Measurements from ENCODE around the gene ANXA4.
"Not testable (repeated sequence)": the region's sequence is repeated elsewhere in the genome, so short reads cannot be mapped to it uniquely, and the experiment has no call there.

Gene ANXA4

GRCh38 chr2:69741575-69742321 is at the start of gene ANXA4:
TSS of gene ANXA4 (plus strand) at chr2:69742134. CDS start at chr2:69781566, 39,432 bp downstream.
- no peak for DNase-seq (ENCODE audit: low read depth, low spot score)

- DNase-seq (ENCODE audit: low read depth, low spot score) = no peak
Observed at GRCh38 chr2:69692424-69692823, 49.5 kb upstream of the ANXA4 start.

- DNase-seq (ENCODE audit: low read depth, low spot score) = no peak
Observed at GRCh38 chr2:69693059-69693774, 48.7 kb upstream of the ANXA4 start.

GRCh38 chr2:69693775-69694450 is 48.0 kb upstream of the ANXA4 start:
- no peak for DNase-seq (ENCODE audit: low read depth, low spot score)

GRCh38 chr2:69694894-69695849 is 46.8 kb upstream of the ANXA4 start:
- DNase-seq (ENCODE audit: low read depth, low spot score) = peak; percentile 59

GRCh38 chr2:69695850-69696216 is 46.1 kb upstream of the ANXA4 start:
- no peak for DNase-seq (ENCODE audit: low read depth, low spot score)

- no peak for DNase-seq (ENCODE audit: low read depth, low spot score)
Observed at GRCh38 chr2:69700381-69700780, 41.6 kb upstream of the ANXA4 start.

GRCh38 chr2:69701100-69701945 is 40.6 kb upstream of the ANXA4 start:
- no peak for DNase-seq (ENCODE audit: low read depth, low spot score)

GRCh38 chr2:69703189-69703588 is 38.7 kb upstream of the ANXA4 start:
- no peak for DNase-seq (ENCODE audit: low read depth, low spot score)

GRCh38 chr2:69704446-69704845 is 37.5 kb upstream of the ANXA4 start:
- DNase-seq (ENCODE audit: low read depth, low spot score) = no peak

GRCh38 chr2:69709290-69709689 is 32.6 kb upstream of the ANXA4 start:
- no peak for DNase-seq (ENCODE audit: low read depth, low spot score)

GRCh38 chr2:69711971-69712370 is 30.0 kb upstream of the ANXA4 start:
- DNase-seq (ENCODE audit: low read depth, low spot score) = no peak

- DNase-seq (ENCODE audit: low read depth, low spot score) = no peak
Observed at GRCh38 chr2:69714024-69714423, 27.9 kb upstream of the ANXA4 start.

- DNase-seq (ENCODE audit: low read depth, low spot score) = not testable (repeated sequence)
Observed at GRCh38 chr2:69714539-69715220, 27.3 kb upstream of the ANXA4 start.

GRCh38 chr2:69715964-69716363 is 26.0 kb upstream of the ANXA4 start:
- DNase-seq (ENCODE audit: low read depth, low spot score) = no peak

GRCh38 chr2:69716555-69717120 is 25.3 kb upstream of the ANXA4 start:
- DNase-seq (ENCODE audit: low read depth, low spot score) = no peak

GRCh38 chr2:69717186-69717585 is 24.7 kb upstream of the ANXA4 start:
- DNase-seq (ENCODE audit: low read depth, low spot score) = no peak

- DNase-seq (ENCODE audit: low read depth, low spot score) = peak; percentile 59
Observed at GRCh38 chr2:69717861-69718273, 24.1 kb upstream of the ANXA4 start.

GRCh38 chr2:69718338-69718965 is 23.5 kb upstream of the ANXA4 start:
- no peak for DNase-seq (ENCODE audit: low read depth, low spot score)

Data from smooth muscle cell of the brain vasculature (primary cell).